K562 (cell line): ENCODE measurements around the gene CBLN2.

Source experiments
- CEBPG ChIP-seq, 3 experiments: fragments of 200-800 bp in 1 of 3; sonication (Bioruptor generic) in 1 of 3; sonication (generic) in 1 of 3; formaldehyde crosslinking in 1 of 3; IDR thresholded peaks in 2 of 3; conservative IDR thresholded peaks in 1 of 3; 2 replicates each; pipeline versions ENCODE4 v1.6.1 to v1.8.0; 2016 to 2022; ENCODE audit warnings: missing compliant biosample characterization in 2 of 3, missing genetic modification characterization in 2 of 3, mild to moderate bottlenecking in 1 of 3, missing genetic modification reagents in 1 of 3
- CSDE1 ChIP-seq, 2 experiments: fragments of 450-650 bp; IDR thresholded peaks; 2 replicates each; pipeline ENCODE4 v1.6.1; 2016; ENCODE audit warnings: mild to moderate bottlenecking in 1 of 2
- ERF ChIP-seq: fragments of 450-650 bp; formaldehyde crosslinking; IDR thresholded peaks from 2 replicates; pipeline ENCODE4 v1.4.0; 2020; ENCODE audit warnings: mild to moderate bottlenecking, mixed read lengths
- HDAC6 ChIP-seq: IDR thresholded peaks from 2 replicates; pipeline ENCODE4 v1.6.1; 2012; ENCODE audit warnings: low read depth, mild to moderate bottlenecking, control low read depth, inconsistent platforms, low read length, moderate library complexity
- HIVEP1 ChIP-seq: fragments of 250-450 bp; sonication (Bioruptor Pico); IDR thresholded peaks from 2 replicates; pipeline ENCODE4 v1.4.0; 2020; ENCODE audit warnings: mild to moderate bottlenecking
- TCF3 ChIP-seq: sonication (generic); formaldehyde crosslinking; IDR thresholded peaks from 2 replicates; pipeline ENCODE4 v1.4.0; 2020; ENCODE audit warnings: mild to moderate bottlenecking, missing genetic modification reagents
- ZNF644 ChIP-seq: fragments of 200-800 bp; sonication (Bioruptor generic); IDR thresholded peaks from 2 replicates; pipeline ENCODE4 v1.6.1; 2016; ENCODE audit warnings: low read depth, missing genetic modification characterization, missing compliant biosample characterization
- TF ChIP-seq, protein P1 (sequence below), 2 experiments: fragments of 450-650 bp; formaldehyde crosslinking in 1 of 2; IDR thresholded peaks; 2 replicates each; pipeline versions ENCODE4 v1.4.0 to v1.6.1; 2014 to 2020; ENCODE audit warnings: mild to moderate bottlenecking in 2 of 2, borderline replicate concordance in 1 of 2, low read depth in 1 of 2
- TF ChIP-seq, protein P2 (sequence below), 3 experiments: IDR thresholded peaks in 2 of 3; conservative IDR thresholded peaks in 1 of 3; 2 replicates each; pipeline ENCODE4 v1.5.1; 2011 to 2012; ENCODE audit warnings: low read length in 3 of 3, mild to moderate bottlenecking in 3 of 3, control low read depth in 2 of 3, improper control_type of control experiment in 1 of 3, inconsistent platforms in 1 of 3, low read depth in 1 of 3, mixed read lengths in 1 of 3, moderate library complexity in 1 of 3; ENCODE audit not compliant: insufficient read depth in 2 of 3
- TF ChIP-seq, protein P3 (sequence below): sonication (generic); formaldehyde crosslinking; IDR thresholded peaks from 2 replicates; pipeline ENCODE4 v1.9.0; 2022; ENCODE audit warnings: mild to moderate bottlenecking, missing genetic modification reagents
- TF ChIP-seq, protein P4 (sequence below): fragments of 250-450 bp; sonication (Bioruptor Pico); IDR thresholded peaks from 2 replicates; pipeline ENCODE4 v1.4.0; 2020

DNA sequence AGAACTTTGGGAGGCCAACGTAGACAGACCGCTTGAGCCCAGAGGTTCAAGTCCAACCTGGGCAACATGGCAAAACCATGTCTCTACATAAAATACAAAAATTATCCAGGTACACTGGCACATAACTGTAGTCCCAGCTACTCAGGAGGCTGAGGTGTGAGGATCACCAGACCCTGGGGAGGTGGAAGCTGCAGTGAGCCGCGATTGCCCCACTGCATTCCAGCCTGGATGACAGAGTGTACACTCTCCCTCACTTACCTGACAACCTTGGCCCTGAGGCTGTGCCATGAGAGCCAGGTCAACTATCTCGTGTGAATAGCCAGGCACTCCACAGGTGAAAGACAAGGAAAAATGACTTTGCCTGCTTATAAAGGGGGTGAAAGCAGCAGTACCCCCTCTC is 39.3 kb downstream of the CBLN2 start:
- TF ChIP-seq CEBPG (CRISPR knock-in tag; IDR thresholded peaks at IDR 0.05) (no peak), CEBPG (tag; conservative IDR thresholded peaks at IDR 0.05 in 1 of 2, IDR thresholded peaks at IDR 0.05 in 1 of 2) (no peak), ERF (no peak), HIVEP1 (no peak), CSDE1 (IDR thresholded peaks at IDR 0.05) (no peak), TCF3 (CRISPR knock-in tag) (no peak), HDAC6 (no peak), ZNF644 (no peak)
- TF ChIP-seq, protein P1, sequence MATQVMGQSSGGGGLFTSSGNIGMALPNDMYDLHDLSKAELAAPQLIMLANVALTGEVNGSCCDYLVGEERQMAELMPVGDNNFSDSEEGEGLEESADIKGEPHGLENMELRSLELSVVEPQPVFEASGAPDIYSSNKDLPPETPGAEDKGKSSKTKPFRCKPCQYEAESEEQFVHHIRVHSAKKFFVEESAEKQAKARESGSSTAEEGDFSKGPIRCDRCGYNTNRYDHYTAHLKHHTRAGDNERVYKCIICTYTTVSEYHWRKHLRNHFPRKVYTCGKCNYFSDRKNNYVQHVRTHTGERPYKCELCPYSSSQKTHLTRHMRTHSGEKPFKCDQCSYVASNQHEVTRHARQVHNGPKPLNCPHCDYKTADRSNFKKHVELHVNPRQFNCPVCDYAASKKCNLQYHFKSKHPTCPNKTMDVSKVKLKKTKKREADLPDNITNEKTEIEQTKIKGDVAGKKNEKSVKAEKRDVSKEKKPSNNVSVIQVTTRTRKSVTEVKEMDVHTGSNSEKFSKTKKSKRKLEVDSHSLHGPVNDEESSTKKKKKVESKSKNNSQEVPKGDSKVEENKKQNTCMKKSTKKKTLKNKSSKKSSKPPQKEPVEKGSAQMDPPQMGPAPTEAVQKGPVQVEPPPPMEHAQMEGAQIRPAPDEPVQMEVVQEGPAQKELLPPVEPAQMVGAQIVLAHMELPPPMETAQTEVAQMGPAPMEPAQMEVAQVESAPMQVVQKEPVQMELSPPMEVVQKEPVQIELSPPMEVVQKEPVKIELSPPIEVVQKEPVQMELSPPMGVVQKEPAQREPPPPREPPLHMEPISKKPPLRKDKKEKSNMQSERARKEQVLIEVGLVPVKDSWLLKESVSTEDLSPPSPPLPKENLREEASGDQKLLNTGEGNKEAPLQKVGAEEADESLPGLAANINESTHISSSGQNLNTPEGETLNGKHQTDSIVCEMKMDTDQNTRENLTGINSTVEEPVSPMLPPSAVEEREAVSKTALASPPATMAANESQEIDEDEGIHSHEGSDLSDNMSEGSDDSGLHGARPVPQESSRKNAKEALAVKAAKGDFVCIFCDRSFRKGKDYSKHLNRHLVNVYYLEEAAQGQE (IDR thresholded peaks at IDR 0.05; ENCODE audit: borderline replicate concordance): no peak
- TF ChIP-seq, protein P1 (CRISPR knock-in tag; IDR thresholded peaks at IDR 0.05; ENCODE audit: low read depth): no peak
- TF ChIP-seq, protein P2, sequence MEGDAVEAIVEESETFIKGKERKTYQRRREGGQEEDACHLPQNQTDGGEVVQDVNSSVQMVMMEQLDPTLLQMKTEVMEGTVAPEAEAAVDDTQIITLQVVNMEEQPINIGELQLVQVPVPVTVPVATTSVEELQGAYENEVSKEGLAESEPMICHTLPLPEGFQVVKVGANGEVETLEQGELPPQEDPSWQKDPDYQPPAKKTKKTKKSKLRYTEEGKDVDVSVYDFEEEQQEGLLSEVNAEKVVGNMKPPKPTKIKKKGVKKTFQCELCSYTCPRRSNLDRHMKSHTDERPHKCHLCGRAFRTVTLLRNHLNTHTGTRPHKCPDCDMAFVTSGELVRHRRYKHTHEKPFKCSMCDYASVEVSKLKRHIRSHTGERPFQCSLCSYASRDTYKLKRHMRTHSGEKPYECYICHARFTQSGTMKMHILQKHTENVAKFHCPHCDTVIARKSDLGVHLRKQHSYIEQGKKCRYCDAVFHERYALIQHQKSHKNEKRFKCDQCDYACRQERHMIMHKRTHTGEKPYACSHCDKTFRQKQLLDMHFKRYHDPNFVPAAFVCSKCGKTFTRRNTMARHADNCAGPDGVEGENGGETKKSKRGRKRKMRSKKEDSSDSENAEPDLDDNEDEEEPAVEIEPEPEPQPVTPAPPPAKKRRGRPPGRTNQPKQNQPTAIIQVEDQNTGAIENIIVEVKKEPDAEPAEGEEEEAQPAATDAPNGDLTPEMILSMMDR (IDR thresholded peaks at IDR 0.05 in 2 of 3, conservative IDR thresholded peaks at IDR 0.05 in 1 of 3; ENCODE audit: insufficient read depth in 2 of 3, low read depth in 1 of 3, low read length in 3 of 3): no peak
- TF ChIP-seq, protein P3, sequence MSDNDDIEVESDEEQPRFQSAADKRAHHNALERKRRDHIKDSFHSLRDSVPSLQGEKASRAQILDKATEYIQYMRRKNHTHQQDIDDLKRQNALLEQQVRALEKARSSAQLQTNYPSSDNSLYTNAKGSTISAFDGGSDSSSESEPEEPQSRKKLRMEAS (CRISPR knock-in tag): no peak
- TF ChIP-seq, protein P4, sequence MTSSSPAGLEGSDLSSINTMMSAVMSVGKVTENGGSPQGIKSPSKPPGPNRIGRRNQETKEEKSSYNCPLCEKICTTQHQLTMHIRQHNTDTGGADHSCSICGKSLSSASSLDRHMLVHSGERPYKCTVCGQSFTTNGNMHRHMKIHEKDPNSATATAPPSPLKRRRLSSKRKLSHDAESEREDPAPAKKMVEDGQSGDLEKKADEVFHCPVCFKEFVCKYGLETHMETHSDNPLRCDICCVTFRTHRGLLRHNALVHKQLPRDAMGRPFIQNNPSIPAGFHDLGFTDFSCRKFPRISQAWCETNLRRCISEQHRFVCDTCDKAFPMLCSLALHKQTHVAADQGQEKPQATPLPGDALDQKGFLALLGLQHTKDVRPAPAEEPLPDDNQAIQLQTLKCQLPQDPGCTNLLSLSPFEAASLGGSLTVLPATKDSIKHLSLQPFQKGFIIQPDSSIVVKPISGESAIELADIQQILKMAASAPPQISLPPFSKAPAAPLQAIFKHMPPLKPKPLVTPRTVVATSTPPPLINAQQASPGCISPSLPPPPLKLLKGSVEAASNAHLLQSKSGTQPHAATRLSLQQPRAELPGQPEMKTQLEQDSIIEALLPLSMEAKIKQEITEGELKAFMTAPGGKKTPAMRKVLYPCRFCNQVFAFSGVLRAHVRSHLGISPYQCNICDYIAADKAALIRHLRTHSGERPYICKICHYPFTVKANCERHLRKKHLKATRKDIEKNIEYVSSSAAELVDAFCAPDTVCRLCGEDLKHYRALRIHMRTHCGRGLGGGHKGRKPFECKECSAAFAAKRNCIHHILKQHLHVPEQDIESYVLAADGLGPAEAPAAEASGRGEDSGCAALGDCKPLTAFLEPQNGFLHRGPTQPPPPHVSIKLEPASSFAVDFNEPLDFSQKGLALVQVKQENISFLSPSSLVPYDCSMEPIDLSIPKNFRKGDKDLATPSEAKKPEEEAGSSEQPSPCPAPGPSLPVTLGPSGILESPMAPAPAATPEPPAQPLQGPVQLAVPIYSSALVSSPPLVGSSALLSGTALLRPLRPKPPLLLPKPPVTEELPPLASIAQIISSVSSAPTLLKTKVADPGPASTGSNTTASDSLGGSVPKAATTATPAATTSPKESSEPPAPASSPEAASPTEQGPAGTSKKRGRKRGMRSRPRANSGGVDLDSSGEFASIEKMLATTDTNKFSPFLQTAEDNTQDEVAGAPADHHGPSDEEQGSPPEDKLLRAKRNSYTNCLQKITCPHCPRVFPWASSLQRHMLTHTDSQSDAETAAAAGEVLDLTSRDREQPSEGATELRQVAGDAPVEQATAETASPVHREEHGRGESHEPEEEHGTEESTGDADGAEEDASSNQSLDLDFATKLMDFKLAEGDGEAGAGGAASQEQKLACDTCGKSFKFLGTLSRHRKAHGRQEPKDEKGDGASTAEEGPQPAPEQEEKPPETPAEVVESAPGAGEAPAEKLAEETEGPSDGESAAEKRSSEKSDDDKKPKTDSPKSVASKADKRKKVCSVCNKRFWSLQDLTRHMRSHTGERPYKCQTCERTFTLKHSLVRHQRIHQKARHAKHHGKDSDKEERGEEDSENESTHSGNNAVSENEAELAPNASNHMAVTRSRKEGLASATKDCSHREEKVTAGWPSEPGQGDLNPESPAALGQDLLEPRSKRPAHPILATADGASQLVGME: no peak
